ENCODE measurements around the gene MTHFR.

MTHFR gene

DNA sequence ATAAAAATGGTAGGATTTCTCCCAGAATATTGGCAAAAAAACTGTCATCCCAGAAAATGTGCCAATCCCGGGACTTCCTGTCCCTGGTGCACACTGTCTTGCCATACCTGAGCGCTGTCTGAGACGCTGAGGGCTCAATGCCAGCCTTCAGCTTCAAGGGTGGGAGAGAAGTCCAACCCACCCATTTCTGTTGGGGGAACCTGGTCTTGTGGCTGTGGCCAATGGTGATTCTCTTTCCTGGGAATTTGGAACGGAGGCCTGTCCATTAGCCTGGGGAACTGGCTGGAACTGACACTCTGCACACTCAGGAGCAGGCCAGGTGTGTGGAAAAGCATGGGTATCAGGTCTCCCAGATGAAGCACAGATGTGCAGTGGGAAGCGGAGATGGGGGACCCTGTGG lies 6.7 kb downstream of the MTHFR start:
- FAIRE-seq (no peak), DNase-seq (ENCODE audit: low spot score) (no peak)

DNA sequence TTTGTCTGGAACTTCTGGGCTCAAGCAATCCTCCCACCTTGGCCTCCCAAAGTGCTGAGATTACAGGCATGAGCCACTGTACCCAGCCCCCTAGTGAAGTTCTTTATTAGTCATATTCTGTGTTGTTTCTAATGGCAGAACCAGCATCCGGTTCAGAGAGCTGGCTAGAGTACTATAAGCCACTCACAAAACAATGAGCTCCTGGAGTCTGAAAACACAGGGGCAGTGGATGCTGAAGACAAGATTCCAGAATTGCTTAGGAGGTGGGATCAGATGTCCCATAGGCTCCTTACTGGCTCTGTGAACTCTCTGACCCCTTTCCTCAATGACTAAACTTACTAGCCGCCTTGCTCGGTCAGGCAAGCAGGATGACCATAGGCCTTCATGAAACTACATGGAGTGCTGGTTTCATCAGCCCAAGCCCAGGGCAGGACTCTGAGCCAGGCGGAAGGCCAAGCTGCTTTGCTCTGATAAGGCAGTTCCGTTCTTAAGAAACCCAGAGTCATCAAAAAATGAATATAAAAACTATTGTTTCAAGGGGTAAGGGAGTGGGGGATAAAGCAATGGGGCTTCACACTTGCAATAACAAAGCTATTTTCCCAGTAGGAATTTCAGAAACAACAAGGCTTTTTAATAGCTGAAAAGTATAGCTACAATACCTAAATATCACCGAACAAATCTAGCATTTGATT lies 8.1 kb downstream of the MTHFR start:
- FAIRE-seq (no peak), DNase-seq (ENCODE audit: low spot score) (no peak)

DNA sequence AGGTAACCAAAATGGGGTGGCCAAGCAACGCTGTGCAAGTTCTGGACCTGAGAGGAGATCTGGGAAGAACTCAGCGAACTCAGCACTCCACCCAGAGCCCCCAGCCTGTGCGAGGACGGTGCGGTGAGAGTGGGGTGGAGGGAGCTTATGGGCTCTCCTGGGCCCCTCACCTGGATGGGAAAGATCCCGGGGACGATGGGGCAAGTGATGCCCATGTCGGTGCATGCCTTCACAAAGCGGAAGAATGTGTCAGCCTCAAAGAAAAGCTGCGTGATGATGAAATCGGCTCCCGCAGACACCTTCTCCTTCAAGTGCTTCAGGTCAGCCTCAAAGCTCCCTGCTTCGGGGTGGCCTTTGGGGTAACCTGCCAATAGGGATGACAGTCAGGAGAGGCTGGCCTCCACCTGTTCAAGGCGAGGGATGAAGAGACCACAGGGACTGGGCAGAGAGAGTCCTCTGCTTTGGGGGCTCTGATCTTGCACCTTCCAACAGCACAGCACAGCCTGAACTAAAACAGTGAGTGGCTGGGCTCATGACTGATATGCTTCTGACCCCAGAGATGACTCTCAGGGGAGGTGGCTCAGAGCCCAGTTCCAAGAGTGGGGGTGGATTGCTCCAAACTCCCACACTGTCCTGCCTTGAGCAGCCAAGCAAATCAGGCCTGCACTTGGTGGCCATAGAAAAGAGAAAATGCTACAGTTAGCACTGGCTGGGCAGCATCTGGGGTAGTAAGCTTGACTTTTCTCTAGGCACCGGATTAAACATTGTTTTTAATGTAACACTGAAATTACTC lies 9.5 kb downstream of the MTHFR start:
- FAIRE-seq (no peak), DNase-seq (ENCODE audit: low spot score) (no peak)

DNA sequence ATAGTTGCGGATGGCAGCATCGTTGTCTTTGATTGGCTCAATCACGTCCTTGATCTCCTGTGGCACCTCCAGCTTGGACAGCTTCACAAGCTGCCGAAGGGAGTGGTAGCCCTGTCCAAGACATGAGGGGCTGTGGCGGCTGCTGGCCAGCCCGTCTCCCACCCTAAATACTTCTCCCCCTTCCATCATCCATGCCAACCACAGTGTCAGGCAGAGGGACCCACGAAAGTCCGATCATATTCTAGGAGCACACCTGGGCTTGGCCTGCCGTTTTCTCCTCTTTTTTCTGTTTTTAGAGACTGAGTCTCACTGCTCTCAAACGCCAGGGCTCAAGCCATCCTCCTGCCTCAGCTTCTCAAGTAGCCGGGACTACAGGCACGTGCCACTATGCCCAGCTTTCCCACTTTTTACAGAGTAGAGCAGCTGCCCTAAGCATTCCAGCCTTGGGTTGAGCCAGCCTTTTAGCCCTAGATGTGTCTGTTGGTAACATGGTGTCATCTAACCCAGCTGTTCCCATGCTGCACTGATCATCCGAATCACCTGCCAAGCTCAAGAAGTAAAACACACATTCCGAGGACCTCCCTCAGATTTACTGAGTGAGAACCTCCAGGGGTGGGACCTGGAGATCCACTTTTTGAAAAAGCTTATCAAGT lies 10.4 kb downstream of the MTHFR start:
- FAIRE-seq (no peak), DNase-seq (ENCODE audit: low spot score) (no peak)

DNA sequence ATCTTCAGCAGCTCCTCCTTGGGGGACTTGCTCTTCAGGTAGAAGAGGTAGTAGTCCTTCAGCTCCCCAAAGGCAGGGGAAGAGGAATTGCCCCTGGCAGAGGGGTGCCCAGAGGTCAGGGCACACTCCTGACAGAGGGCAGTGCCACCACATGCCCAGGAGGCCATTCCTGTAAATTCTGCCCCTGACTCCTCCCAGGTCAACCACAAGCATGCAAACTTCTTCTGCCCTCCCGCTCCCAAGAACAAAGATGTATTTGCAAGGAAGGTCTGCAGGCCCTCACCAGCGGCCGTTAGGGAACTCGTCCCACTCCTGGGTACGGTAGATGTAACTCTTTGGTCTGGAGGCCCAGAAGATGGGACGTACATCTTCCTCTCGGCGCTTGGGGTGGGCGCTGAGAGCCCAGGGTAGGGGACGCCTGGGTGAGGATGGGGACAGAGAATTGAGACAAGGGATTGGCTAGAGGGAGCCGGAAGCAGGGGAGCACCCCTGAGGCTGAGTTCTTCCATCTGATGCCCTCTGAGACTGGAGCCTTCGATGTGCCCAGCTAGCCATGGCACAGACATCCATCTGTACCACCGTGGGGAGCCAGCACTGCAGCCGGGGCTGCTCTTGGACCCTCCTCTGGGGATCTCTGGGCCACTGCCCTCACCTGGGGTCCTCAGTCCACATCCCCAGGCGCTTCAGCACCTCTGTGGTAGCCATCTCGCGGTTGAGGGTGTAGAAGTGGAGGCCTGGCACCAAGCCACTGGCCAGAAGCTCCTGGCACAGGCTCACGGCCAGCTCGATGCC lies 11.1 kb downstream of the MTHFR start:
- no peak for FAIRE-seq
- DNase-seq (ENCODE audit: low spot score) = no peak

DNA sequence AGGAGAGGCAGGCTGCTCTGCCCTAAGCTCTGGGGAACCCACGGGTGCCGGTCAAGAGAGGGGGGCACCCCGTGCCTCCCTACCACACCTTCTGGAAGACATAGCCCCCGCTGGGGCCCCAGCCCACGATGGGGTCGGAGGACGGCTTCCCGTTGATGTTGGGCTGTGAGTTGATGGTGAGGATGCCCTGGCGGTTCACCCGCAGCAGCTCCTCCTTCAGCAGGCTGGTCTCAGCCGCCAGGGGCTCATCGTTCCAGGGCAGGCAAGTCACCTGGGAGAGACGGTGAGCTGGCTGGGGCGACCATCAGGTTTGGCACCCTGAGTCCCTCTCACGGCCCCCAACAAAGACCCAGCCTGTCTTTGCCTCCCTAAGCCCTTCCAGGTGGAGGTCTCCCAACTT lies 11.9 kb downstream of the MTHFR start:
- FAIRE-seq (no peak), DNase-seq (ENCODE audit: low spot score) (no peak)

DNA sequence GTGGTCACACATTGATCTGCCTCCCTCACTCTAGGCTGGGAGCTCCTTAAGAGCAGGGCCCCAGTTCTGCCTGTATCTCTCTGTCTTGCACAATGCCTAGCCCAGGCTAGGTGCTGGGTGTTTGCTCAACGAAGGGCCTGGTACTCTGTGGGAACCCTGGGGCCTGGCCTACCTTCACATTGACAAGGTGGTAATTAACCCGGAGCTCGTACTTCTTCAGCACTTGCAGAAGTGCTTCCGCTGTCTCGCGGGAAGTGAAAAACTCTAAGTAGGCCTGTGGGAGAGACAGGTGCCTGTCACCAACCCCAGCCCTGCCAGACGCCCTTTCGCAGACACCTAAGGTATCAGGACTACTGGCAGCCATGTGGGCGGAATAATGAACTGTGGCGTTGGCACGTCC lies 13.7 kb downstream of the MTHFR start:
- FAIRE-seq = no peak

DNA sequence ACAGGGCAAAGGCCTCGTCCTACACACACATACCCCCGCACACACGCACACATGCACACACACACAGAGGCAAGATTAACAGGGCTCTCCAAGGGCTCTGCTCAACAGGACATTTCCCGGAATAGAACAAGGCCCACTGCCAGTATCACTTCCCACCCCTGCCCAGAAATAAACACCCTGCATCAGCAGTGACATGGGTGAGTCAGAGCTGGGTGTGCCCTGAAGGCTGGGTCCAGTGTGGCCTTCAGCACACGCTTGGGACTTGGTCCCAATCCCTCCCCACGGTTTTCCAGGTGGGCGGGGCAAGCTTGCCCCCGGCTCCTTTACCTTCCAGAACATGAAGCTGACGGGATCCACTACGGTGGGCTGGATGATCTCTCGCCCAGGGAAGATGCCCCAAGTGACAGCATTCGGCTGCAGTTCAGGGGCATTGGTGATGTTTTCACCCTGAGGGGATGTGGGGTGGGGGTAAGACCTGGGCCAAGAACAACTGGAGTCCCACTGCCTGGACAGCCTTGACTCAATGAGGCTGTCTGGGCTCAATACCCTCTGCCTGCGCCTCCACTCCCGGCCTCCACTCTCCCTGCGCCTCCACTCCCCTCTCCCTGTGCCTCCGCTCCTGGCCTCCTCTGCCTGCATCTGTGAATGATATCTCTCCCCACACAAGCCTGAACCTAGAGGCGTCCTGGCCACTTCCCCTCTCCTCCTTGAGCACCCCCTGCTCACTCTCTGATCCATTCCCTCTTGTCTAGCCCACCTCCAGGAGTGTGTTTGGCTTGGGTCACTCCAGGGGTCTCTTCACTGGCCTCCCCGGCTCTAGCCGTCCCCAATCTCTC lies 14.7 kb downstream of the MTHFR start:
- FAIRE-seq = no peak
- DNase-seq (ENCODE audit: low spot score) = peak; percentile 68

More for the DNA sequence above, 13.7 kb downstream of the MTHFR start:
- DNase-seq (ENCODE audit: low spot score) = no peak

DNA sequence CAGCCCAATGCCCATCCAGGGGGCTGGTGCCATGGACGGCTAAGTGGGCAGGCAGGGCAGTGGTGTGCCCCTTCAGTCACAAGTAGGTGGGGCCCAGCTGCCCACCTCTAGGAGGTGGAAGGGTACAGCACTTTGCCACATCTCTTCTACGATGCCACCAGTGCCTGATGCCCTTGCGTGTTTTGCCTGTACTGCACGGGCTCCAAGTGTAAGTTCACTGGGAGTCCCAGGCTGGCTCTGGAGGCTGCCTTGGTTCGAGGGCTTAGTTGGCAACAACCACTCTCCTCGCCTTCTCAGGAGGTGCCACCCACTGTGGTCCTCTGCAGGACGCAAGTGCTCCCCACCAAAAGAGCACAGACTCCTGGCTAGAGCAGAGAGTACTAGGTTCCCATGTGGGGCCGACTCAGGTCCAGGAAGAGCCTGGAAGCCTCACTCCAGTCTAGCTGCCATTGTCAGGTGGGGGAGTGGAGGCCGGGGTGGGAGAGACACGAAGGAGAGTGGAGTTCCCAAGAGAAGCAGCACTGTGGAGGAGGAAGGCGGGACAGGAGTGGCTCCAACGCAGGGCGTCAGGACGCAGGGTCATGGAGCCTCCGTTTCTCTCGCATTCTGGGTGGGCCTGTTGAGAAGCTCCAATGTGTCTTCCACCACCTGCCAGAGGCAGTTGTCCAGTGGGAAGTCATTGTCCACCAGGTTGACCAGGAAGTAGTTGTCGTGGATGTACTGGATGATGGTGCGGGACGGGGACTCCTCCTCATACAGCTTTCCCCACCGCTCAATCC lies 15.5 kb downstream of the MTHFR start:
- DNase-seq (ENCODE audit: low spot score) (no peak), FAIRE-seq (no peak)

DNA sequence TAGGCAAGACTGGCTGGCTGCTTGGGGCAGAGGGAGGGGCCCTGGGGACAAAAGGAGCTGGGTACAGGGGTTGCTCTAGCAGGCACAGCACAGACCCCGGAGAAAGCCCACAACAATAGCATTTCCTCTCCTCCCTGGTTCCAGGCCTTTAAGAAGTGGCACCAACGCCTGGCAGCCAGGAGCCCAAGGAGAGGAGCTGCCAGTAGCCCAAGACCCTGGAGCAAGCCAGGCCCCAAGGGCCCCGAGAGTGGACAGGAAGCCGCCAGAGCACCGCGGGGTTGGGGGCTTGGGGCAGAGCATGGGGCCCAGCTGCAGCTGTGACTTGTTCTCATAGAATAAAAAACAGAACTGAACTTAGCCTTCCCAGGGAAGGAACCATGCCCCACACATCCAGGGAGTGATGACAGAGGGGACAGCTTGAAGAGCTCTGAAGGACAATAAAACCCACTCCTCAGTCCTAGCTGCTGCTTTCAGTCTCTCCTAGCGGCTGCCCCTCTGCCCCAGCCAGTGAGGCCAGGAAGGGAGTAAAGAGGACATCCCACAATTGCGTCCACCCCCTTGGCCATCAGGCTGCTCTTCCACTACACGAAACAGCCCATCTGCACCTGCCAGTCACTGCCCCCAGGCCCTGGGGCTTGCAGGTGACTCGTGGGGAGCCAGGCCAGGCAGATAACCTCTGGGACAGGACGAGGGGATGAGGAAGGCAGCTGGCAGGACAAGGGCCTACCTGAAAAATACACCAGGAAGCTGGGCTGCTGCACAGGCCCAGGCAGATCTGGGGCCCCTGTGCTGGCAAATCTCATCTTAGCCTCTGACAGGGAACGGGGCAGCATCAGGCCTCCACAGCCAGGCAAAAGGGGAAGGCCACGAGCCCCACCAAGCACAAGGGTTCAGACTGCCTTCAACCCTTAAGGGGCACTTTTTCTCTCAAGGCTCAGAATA lies 16.4 kb downstream of the MTHFR start:
- DNase-seq (ENCODE audit: low spot score) = no peak
- FAIRE-seq = no peak

DNA sequence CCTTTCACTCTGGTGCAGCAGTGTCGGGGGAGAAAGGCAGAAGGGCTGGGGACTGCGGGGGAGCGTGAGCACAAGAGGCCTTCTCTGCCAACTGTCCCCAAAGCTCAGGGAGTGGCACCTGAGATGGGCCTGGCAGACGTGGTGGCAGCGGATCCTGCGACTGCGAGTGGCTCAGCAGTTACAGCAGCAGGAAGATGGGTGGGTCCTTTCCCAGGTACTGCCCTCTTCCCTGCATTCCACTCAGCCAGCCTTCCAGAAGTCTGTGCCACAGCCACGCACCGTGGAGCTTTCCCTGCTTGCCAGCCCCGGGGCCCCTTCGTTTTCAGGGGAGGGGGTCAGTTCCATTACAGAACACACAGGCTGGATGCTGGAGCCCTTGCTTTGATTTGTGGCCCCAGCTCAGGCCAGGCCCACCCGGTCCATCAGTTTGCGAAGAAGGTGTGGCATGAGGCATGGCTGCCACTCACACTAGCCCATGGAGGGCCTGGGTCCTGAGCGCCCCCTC lies 17.2 kb downstream of the MTHFR start:
- no peak for FAIRE-seq
- DNase-seq (ENCODE audit: low spot score) = no peak

DNA sequence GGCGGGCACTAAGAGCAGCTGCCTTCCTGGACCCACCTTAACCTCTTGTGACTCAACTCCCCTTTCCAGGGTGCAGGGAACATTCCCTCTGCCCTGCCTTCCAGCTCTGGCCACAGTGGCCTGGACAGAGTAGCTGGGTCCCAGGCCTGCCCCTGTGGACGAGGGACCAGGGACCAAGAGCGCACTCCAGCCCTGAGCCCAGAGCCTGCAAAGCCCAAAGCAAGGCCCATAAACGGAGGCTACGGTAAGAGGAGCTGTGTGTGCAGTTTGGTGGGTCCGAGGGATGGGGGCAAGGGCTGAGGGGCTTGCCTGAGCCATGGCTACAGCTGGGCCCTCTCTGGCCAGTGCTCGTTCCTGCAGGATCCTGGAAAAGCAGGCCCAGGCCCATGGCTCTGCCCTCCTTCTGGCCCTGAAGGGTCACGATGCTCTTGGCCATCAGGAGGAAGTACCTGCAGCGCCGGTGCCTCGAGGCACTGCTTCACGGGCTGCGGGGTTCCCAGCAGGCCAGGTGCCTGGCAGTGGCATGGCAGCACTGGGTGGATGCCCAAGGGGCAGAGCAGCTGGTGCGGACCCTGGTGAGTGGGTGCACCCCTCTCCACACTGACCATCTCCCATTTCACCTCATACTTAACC lies 17.8 kb downstream of the MTHFR start:
- DNase-seq (ENCODE audit: low spot score) = no peak
- FAIRE-seq = no peak

DNA sequence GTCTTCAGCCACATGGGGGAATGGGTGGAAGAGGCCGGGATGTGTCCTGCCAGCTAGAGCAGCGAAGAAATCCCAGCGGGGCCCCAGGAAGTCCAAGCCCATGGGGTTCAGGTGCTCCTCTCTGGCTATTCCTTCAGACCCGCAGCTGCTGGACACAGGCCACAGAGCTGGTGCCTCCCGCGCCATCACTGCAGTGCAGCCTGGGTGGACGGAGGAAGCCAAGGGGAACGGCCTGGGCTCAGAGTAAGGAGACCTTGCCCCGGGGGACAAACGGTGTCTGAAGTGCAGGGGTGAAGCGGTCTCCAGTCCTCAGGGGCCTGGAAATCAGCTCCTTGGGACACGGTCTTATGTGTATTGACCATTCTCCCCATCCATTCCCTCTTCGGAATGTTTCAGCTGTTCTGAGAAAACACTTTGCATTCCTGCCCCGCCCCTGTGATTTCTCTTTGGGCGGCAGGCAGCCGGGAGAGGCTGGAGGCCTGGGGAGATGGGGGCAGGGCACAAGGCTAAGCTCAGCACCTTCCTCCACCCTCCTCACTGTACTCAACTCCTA lies 18.4 kb downstream of the MTHFR start:
- DNase-seq (ENCODE audit: low spot score) = peak; percentile 37
- no peak for FAIRE-seq

DNA sequence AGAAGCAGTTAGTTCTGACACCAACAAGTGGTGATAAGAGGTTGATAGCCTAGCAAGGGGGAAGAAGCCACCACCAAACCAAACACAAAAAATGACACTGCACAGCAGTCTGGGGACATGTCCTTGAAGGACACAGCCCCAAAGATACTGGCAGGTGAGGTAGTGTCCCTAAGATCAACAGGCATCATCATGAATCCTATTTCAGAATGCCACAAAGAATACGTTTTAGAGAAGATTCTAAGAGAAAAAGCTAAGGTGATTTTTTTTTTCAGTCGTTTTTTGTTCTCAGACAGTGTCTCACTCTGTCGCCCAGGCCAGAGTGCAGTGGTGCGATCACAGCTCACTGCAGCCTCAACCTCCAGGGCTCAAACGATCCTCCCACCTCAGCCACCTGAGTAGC lies 19.6 kb downstream of the MTHFR start:
- DNase-seq (ENCODE audit: low spot score) (no peak), FAIRE-seq (no peak)

DNA sequence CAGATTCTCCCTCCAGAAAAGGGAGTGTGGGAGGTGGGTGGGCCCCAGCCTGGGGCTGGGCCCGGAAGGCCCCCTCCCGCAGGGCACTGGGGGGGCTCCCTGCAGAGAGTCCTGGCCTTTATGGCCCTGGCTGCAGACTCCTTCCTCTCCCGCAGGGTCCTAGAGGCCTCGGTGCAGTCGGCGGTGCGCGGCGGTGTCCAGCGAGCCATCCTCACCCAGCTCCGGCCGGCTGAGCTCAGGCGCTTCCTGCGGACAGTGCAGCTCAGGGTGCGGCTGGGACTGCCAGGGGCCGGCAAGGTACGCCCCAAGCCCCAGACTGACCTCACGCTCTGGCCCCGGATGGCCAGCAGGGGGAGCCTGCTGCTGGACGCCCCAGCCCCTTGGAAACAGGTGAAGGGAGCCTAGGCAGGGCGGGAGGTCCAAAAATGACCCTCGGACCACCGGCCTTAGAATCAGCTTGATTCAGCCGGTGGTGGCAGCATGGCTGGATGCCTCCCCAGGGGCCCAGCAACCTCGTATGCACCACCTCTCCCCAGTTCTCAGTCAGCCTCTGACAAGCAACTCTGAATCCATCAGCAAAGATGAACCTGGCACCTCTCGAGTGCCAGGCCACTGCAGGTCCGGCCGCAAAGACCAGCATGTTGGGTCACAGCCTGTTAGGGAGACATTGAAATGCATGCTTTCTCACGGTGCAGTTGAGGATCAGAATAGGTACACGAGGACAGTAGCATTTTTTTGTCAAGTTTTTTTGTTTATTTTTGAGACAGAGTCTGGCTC lies 20.6 kb downstream of the MTHFR start:
- DNase-seq (ENCODE audit: low spot score) = peak; percentile 70
- no peak for FAIRE-seq

DNA sequence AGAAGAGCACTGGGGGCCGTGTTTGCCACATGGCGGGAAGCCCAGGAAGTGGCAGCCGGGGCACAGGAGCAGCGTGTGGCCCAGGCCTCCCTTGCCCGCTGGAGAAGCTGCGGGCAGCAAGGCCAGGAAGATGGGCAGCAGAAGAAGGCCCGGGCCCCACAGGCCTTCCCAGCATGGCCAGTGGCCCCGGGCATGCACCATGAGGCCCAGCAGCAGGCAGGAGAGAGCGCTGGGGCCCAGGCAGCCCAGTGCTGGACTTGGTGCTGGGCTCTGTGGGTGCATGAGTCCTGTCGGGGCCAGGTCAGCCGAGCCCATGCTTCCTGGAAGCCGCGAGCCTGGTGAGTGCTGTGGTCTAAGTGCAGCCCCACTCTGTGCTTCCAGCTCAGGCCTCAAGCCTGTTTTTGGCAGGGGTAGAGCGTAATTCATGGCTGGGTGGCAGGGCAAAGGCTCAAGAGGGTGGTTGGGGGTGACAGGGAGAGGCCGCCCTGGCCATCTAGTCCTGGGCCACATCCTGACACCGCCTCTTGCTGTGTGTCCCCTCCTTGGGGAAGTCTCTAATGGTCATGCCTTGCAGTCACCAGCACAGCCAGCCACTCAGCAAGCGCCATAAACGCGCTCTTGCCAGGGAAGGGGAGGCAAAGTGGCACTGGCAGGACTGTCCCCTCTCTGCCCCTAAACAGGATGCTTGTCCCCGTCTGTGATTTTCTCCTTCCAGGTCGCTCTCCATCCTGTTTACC lies 21.3 kb downstream of the MTHFR start:
- DNase-seq (ENCODE audit: low spot score) (no peak), FAIRE-seq (no peak)
